ENCODE results near the gene ZNF804A. TPM values are rescaled to one million over a fixed set of nuclear protein-coding genes. Genes with fewer than 3 reads are reported as not detected.

Gene ZNF804A
- total and polyA plus RNA-seq, 4 donors, result 0.07 to 0.37 (median 0.13) TPM

GRCh38 chr2:184971546-184972068, 373.3 kb downstream of the ZNF804A start:
- Histone ChIP-seq H3K27me3 (ENCODE audit: control insufficient read depth in 4 of 4, insufficient read depth in 4 of 4, low read length in 3 of 4) (no peaks in the 10 kb centered on the region), H3K36me3 (ENCODE audit: control insufficient read depth in 4 of 4, insufficient read depth in 3 of 4, low read depth in 1 of 4, low read length in 3 of 4) (no peaks in the 10 kb centered on the region), H3K9me3 (ENCODE audit: control insufficient read depth in 4 of 4, low read length in 3 of 4) (no peaks in the 10 kb centered on the region), H3K27ac (ENCODE audit: low read depth in 1 of 2, low read length in 2 of 2) (no peak overlapping the region), H3K9ac (ENCODE audit: low read depth in 1 of 2, low read length in 2 of 2) (no peak overlapping the region), H3K4me1 (ENCODE audit: control insufficient read depth in 4 of 4, insufficient read depth in 4 of 4, low read length in 3 of 4) (no peaks in the 10 kb centered on the region), H3K4me3 (ENCODE audit: low read depth in 1 of 3, low read length in 3 of 3) (no peak overlapping the region)
- WGBS, result 74% methylated on average over 3 of the region's 3 CpGs
- DNase-seq (ENCODE audit: low spot score), result no peak
- TF ChIP-seq ATF3 (IDR thresholded peaks at IDR 0.05), result no peak
- TF ChIP-seq, protein P1, sequence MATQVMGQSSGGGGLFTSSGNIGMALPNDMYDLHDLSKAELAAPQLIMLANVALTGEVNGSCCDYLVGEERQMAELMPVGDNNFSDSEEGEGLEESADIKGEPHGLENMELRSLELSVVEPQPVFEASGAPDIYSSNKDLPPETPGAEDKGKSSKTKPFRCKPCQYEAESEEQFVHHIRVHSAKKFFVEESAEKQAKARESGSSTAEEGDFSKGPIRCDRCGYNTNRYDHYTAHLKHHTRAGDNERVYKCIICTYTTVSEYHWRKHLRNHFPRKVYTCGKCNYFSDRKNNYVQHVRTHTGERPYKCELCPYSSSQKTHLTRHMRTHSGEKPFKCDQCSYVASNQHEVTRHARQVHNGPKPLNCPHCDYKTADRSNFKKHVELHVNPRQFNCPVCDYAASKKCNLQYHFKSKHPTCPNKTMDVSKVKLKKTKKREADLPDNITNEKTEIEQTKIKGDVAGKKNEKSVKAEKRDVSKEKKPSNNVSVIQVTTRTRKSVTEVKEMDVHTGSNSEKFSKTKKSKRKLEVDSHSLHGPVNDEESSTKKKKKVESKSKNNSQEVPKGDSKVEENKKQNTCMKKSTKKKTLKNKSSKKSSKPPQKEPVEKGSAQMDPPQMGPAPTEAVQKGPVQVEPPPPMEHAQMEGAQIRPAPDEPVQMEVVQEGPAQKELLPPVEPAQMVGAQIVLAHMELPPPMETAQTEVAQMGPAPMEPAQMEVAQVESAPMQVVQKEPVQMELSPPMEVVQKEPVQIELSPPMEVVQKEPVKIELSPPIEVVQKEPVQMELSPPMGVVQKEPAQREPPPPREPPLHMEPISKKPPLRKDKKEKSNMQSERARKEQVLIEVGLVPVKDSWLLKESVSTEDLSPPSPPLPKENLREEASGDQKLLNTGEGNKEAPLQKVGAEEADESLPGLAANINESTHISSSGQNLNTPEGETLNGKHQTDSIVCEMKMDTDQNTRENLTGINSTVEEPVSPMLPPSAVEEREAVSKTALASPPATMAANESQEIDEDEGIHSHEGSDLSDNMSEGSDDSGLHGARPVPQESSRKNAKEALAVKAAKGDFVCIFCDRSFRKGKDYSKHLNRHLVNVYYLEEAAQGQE (IDR thresholded peaks at IDR 0.05), result no peak
- no peak for TF ChIP-seq MAX (IDR thresholded peaks at IDR 0.05)
- TF ChIP-seq FOXA1 (IDR thresholded peaks at IDR 0.05), result no peak
- TF ChIP-seq, protein P2, sequence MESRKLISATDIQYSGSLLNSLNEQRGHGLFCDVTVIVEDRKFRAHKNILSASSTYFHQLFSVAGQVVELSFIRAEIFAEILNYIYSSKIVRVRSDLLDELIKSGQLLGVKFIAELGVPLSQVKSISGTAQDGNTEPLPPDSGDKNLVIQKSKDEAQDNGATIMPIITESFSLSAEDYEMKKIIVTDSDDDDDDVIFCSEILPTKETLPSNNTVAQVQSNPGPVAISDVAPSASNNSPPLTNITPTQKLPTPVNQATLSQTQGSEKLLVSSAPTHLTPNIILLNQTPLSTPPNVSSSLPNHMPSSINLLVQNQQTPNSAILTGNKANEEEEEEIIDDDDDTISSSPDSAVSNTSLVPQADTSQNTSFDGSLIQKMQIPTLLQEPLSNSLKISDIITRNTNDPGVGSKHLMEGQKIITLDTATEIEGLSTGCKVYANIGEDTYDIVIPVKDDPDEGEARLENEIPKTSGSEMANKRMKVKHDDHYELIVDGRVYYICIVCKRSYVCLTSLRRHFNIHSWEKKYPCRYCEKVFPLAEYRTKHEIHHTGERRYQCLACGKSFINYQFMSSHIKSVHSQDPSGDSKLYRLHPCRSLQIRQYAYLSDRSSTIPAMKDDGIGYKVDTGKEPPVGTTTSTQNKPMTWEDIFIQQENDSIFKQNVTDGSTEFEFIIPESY (IDR thresholded peaks at IDR 0.05), result no peak
- TF ChIP-seq HNF4G (IDR thresholded peaks at IDR 0.05), result no peak

All from liver (tissue), 9 donors.